K562 (cell line): ENCODE data around the gene ARHGAP26. TPM values are rescaled to one million over a fixed set of nuclear protein-coding genes. Genes with fewer than 3 reads are reported as not detected.

ENCODE experiments used
- ZNF175 ChIP-seq: fragments of 200-800 bp; sonication (Bioruptor generic); IDR thresholded peaks from 2 replicates; pipeline ENCODE4 v1.6.1; 2016; ENCODE audit warnings: low read depth, mild to moderate bottlenecking, missing genetic modification characterization, missing compliant biosample characterization
- polyA plus RNA-seq, 8 experiments: library from polyadenylated mRNA; depleted of rRNA in 4 of 8; stranded (reverse) in 5 of 8; unstranded in 3 of 8; fragments of >200 nt; fragmentation: Nextera tagmentation in 2 of 8; fragmentation: Illumina TruSeq in 1 of 8; extraction: Ambion mirVana in 2 of 8; extraction: Trizol in 1 of 8; gene quantifications; 2 replicates each; pipeline versions ENCODE4 v1.2.1 to v1.2.3, GENCODE V29; 2011 to 2014; ENCODE audit warnings: inconsistent platforms in 1 of 8, missing spikeins in 1 of 8
- total RNA-seq, 7 experiments: library from RNA; depleted of rRNA in 6 of 7; stranded (reverse); fragments of >200 nt in 6 of 7; fragmentation: Illumina TruSeq in 2 of 7; extraction: Trizol in 2 of 7; gene quantifications; 2 replicates each; pipeline versions ENCODE4 v1.2.1 to v1.2.3, GENCODE V29; 2011 to 2021; ENCODE audit warnings: low replicate concordance in 1 of 7
- TF ChIP-seq, protein P1 (sequence below): fragments of 450-650 bp; IDR thresholded peaks from 2 replicates; pipeline ENCODE4 v1.6.1; 2016; ENCODE audit warnings: mild to moderate bottlenecking, moderate library complexity
- TF ChIP-seq, protein P2 (sequence below): fragments of 450-650 bp; conservative IDR thresholded peaks from 2 replicates; pipeline ENCODE4 v1.6.1; 2016; ENCODE audit warnings: missing genetic modification characterization, low read depth, mild to moderate bottlenecking, control low read depth, missing compliant biosample characterization

The ARHGAP26 gene
- total and polyA plus RNA-seq, 9 of the 15 experiments (the other 6 are each of a cell fraction or from before 2014, with no cell fraction given), result 0.13 to 1.1 (median 0.55) TPM

DNA sequence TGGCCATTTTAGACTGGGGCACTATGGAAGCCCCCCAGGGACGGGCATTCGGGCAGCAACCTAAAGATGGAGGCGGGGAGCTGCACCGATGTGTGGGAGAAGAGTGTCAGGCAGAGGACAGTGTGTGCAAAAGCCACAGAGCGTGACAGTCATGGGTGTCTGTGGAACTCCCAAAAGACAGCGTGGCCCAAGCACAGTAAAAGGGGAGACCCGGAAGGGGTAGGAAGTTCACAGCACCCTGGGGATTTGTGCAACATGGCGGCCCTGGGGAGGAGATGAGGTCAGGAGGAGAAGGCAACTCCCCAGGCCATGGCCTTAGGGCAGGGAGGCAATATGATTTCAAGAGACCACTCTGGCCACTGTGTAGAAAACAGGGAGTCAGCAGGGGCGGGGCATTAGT is 45.4 kb upstream of the ARHGAP26 start (continued):
- TF ChIP-seq, protein P1, sequence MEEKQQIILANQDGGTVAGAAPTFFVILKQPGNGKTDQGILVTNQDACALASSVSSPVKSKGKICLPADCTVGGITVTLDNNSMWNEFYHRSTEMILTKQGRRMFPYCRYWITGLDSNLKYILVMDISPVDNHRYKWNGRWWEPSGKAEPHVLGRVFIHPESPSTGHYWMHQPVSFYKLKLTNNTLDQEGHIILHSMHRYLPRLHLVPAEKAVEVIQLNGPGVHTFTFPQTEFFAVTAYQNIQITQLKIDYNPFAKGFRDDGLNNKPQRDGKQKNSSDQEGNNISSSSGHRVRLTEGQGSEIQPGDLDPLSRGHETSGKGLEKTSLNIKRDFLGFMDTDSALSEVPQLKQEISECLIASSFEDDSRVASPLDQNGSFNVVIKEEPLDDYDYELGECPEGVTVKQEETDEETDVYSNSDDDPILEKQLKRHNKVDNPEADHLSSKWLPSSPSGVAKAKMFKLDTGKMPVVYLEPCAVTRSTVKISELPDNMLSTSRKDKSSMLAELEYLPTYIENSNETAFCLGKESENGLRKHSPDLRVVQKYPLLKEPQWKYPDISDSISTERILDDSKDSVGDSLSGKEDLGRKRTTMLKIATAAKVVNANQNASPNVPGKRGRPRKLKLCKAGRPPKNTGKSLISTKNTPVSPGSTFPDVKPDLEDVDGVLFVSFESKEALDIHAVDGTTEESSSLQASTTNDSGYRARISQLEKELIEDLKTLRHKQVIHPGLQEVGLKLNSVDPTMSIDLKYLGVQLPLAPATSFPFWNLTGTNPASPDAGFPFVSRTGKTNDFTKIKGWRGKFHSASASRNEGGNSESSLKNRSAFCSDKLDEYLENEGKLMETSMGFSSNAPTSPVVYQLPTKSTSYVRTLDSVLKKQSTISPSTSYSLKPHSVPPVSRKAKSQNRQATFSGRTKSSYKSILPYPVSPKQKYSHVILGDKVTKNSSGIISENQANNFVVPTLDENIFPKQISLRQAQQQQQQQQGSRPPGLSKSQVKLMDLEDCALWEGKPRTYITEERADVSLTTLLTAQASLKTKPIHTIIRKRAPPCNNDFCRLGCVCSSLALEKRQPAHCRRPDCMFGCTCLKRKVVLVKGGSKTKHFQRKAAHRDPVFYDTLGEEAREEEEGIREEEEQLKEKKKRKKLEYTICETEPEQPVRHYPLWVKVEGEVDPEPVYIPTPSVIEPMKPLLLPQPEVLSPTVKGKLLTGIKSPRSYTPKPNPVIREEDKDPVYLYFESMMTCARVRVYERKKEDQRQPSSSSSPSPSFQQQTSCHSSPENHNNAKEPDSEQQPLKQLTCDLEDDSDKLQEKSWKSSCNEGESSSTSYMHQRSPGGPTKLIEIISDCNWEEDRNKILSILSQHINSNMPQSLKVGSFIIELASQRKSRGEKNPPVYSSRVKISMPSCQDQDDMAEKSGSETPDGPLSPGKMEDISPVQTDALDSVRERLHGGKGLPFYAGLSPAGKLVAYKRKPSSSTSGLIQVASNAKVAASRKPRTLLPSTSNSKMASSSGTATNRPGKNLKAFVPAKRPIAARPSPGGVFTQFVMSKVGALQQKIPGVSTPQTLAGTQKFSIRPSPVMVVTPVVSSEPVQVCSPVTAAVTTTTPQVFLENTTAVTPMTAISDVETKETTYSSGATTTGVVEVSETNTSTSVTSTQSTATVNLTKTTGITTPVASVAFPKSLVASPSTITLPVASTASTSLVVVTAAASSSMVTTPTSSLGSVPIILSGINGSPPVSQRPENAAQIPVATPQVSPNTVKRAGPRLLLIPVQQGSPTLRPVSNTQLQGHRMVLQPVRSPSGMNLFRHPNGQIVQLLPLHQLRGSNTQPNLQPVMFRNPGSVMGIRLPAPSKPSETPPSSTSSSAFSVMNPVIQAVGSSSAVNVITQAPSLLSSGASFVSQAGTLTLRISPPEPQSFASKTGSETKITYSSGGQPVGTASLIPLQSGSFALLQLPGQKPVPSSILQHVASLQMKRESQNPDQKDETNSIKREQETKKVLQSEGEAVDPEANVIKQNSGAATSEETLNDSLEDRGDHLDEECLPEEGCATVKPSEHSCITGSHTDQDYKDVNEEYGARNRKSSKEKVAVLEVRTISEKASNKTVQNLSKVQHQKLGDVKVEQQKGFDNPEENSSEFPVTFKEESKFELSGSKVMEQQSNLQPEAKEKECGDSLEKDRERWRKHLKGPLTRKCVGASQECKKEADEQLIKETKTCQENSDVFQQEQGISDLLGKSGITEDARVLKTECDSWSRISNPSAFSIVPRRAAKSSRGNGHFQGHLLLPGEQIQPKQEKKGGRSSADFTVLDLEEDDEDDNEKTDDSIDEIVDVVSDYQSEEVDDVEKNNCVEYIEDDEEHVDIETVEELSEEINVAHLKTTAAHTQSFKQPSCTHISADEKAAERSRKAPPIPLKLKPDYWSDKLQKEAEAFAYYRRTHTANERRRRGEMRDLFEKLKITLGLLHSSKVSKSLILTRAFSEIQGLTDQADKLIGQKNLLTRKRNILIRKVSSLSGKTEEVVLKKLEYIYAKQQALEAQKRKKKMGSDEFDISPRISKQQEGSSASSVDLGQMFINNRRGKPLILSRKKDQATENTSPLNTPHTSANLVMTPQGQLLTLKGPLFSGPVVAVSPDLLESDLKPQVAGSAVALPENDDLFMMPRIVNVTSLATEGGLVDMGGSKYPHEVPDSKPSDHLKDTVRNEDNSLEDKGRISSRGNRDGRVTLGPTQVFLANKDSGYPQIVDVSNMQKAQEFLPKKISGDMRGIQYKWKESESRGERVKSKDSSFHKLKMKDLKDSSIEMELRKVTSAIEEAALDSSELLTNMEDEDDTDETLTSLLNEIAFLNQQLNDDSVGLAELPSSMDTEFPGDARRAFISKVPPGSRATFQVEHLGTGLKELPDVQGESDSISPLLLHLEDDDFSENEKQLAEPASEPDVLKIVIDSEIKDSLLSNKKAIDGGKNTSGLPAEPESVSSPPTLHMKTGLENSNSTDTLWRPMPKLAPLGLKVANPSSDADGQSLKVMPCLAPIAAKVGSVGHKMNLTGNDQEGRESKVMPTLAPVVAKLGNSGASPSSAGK, result no peak
- peak; percentile 73 for TF ChIP-seq ZNF175 (CRISPR knock-in tag)
- TF ChIP-seq, protein P2, sequence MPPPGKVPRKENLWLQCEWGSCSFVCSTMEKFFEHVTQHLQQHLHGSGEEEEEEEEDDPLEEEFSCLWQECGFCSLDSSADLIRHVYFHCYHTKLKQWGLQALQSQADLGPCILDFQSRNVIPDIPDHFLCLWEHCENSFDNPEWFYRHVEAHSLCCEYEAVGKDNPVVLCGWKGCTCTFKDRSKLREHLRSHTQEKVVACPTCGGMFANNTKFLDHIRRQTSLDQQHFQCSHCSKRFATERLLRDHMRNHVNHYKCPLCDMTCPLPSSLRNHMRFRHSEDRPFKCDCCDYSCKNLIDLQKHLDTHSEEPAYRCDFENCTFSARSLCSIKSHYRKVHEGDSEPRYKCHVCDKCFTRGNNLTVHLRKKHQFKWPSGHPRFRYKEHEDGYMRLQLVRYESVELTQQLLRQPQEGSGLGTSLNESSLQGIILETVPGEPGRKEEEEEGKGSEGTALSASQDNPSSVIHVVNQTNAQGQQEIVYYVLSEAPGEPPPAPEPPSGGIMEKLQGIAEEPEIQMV (tag), result no peak
